MCF 10A (cell line): ENCODE results near the gene CD37. TPM values are rescaled to one million over a fixed set of nuclear protein-coding genes. Genes with fewer than 3 reads are reported as not detected.
"Not testable (repeated sequence)": the region's sequence is repeated elsewhere in the genome, so short reads cannot be mapped to it uniquely, and the experiment has no call there.

Experiments used
- BruUV-seq: library from RNA; stranded (reverse); fragments of 400-500 nt; replicated peaks from 2 replicates; lab custom pipeline; 2021; lab: Mats Ljungman, UMichigan
- CTCF ChIA-PET: fragments of 300-600 bp; sonication (Branson Sonifier 250); formaldehyde crosslinking; extraction: SDS; loops from one replicate; lab custom pipeline; 2021; ENCODE audit warnings: antibody characterized with exemption, inconsistent platforms; lab: Yijun Ruan, JAX
- POLR2A ChIA-PET: fragments of 300-600, 350-650 bp; sonication (Branson Sonifier 250); formaldehyde crosslinking; extraction: SDS; loops from one replicate; lab custom pipeline; 2020; ENCODE audit warnings: antibody characterized with exemption, inconsistent platforms; lab: Yijun Ruan, JAX
- DNase-seq: peaks from one replicate; pipeline ENCODE4 v3.0.0-alpha.2; 2018; ENCODE audit not compliant: unreplicated experiment
- H3K27ac Mint-ChIP-seq: one replicate; pipeline ENCODE4 v1.8.0; 2022; ENCODE audit warnings: mild to moderate bottlenecking, low read depth, mixed read lengths; ENCODE audit not compliant: unreplicated experiment
- H3K27me3 Mint-ChIP-seq: one replicate; pipeline ENCODE4 v1.8.0; 2022; ENCODE audit warnings: mixed read lengths; ENCODE audit not compliant: insufficient read depth, unreplicated experiment
- H3K36me3 Mint-ChIP-seq: one replicate; pipeline ENCODE4 v1.8.0; 2022; ENCODE audit warnings: mild to moderate bottlenecking, moderate library complexity, mixed read lengths; ENCODE audit not compliant: insufficient read depth, unreplicated experiment
- H3K4me1 Mint-ChIP-seq: one replicate; pipeline ENCODE4 v1.8.0; 2022; ENCODE audit warnings: mixed read lengths; ENCODE audit not compliant: insufficient read depth, unreplicated experiment
- H3K4me3 Mint-ChIP-seq: one replicate; pipeline ENCODE4 v1.8.0; 2022; ENCODE audit warnings: mild to moderate bottlenecking, moderate library complexity, mixed read lengths; ENCODE audit not compliant: unreplicated experiment
- H3K9me3 Mint-ChIP-seq: one replicate; pipeline ENCODE4 v1.8.0; 2022; ENCODE audit warnings: mixed read lengths; ENCODE audit not compliant: unreplicated experiment
- CTCF ChIP-seq: fragments of 200-600 bp; IDR thresholded peaks from one replicate; pipeline ENCODE4 v1.8.0; 2022; ENCODE audit warnings: antibody characterized with exemption, mild to moderate bottlenecking; ENCODE audit not compliant: unreplicated experiment
- intact Hi-C: fragments of 100-400 bp; cut with micrococcal nuclease; formaldehyde crosslinking; loops from 2 replicates; pipeline ENCODE4 v1.14.1; 2022
- total RNA-seq: library from RNA; stranded (reverse); gene quantifications from 2 replicates; pipeline ENCODE4 v1.2.3, GENCODE V29; 2022

The CD37 gene
- total RNA-seq, 1 experiment from 2014 or later, result not detected

- POLR2A ChIA-PET, result interaction anchor here (0.6 kb wide), 1 partner anchor 43 kb away, joined by 3 read pairs; no protein-coding TSS in a partner anchor
- H3K36me3 Mint-ChIP-seq, result no peaks in the 10 kb centered on the region
- DNase-seq, result no peak
- no peak overlapping the region for H3K4me3 Mint-ChIP-seq
- H3K27me3 Mint-ChIP-seq, result no peaks in the 10 kb centered on the region
- H3K4me1 Mint-ChIP-seq, result no peaks in the 10 kb centered on the region
- intact Hi-C loops, result no loop called here
- peaks cover 4% of the 10 kb centered on the region for H3K9me3 Mint-ChIP-seq
- no peak overlapping the region for H3K27ac Mint-ChIP-seq
- no TSS peak for BruUV-seq
- CTCF ChIA-PET, result no interaction called here
- no peak for TF ChIP-seq CTCF
Measured at GRCh38 chr19:49315111-49315510, 20.1 kb upstream of the CD37 start.

- Mint-ChIP-seq H3K4me1 (no peaks in the 10 kb centered on the region), H3K4me3 (no peak overlapping the region), H3K27me3 (no peaks in the 10 kb centered on the region), H3K9me3 (peaks cover 6% of the 10 kb centered on the region), H3K27ac (no peak overlapping the region), H3K36me3 (no peaks in the 10 kb centered on the region)
- CTCF ChIA-PET, result interaction anchor here (0.6 to 0.7 kb wide), 2 partner anchors 9 to 127 kb away, joined by 3 read pairs; no protein-coding TSS in a partner anchor
- TF ChIP-seq CTCF, result no peak
- POLR2A ChIA-PET, result no interaction called here
- no TSS peak for BruUV-seq
- intact Hi-C loops, result no loop called here
- DNase-seq, result no peak
Measured at GRCh38 chr19:49316284-49316683, 18.9 kb upstream of the CD37 start.

- Mint-ChIP-seq H3K27ac (no peak overlapping the region), H3K27me3 (no peaks in the 10 kb centered on the region), H3K4me3 (no peak overlapping the region), H3K4me1 (no peaks in the 10 kb centered on the region), H3K36me3 (no peaks in the 10 kb centered on the region), H3K9me3 (peaks cover 6% of the 10 kb centered on the region)
- TF ChIP-seq CTCF, result no peak
- CTCF ChIA-PET, result interaction anchor here (0.7 to 2.3 kb wide), 4 partner anchors 9 to 17 kb away, joined by 3 to 10 read pairs (median 6); no protein-coding TSS in a partner anchor
- no peak for DNase-seq
- no TSS peak for BruUV-seq
- POLR2A ChIA-PET, result interaction anchor here (0.7 kb wide), 1 partner anchor 35 kb away, joined by 3 read pairs; no protein-coding TSS in a partner anchor
- intact Hi-C loops, result no loop called here
Measured at GRCh38 chr19:49318296-49318695, 16.9 kb upstream of the CD37 start.

- Mint-ChIP-seq H3K27me3 (no peaks in the 10 kb centered on the region), H3K9me3 (peaks cover 3% of the 10 kb centered on the region), H3K4me1 (peaks cover 6% of the 10 kb centered on the region), H3K36me3 (no peaks in the 10 kb centered on the region), H3K4me3 (no peak within 1 kb of the TSS), H3K27ac (no peak within 1 kb of the TSS)
- BruUV-seq, result no TSS peak
- CTCF ChIA-PET, result interaction anchor here (0.9 to 2.2 kb wide), 4 partner anchors 20 to 99 kb away, joined by 3 to 5 read pairs (median 4); no protein-coding TSS in a partner anchor
- DNase-seq, result no peak
- TF ChIP-seq CTCF, result no peak
- intact Hi-C loops, result no loop called here
- POLR2A ChIA-PET, result interaction anchor here (0.8 to 1.1 kb wide), 2 partner anchors 22 to 306 kb away, joined by 3 read pairs; no protein-coding TSS in a partner anchor
Measured at GRCh38 chr19:49324801-49325576, 10.2 kb upstream of the CD37 start, which contains the start of gene SLC6A16. SLC6A16 (minus strand) TSS chr19:49325191; CDS start chr19:49311347, 13,844 bp downstream.

- H3K27me3 Mint-ChIP-seq, H3K9me3 Mint-ChIP-seq, H3K27ac Mint-ChIP-seq, DNase-seq, H3K4me1 Mint-ChIP-seq, H3K36me3 Mint-ChIP-seq, BruUV-seq, intact Hi-C loops, H3K4me3 Mint-ChIP-seq: not testable (repeated sequence)
- CTCF ChIA-PET, result interaction anchor here (0.9 to 2.2 kb wide), 2 partner anchors 19 to 24 kb away, joined by 3 to 5 read pairs; no protein-coding TSS in a partner anchor
- POLR2A ChIA-PET, result interaction anchor here (0.8 kb wide), 1 partner anchor 307 kb away, joined by 3 read pairs; no protein-coding TSS in a partner anchor
Measured at GRCh38 chr19:49325756-49326155, 9.4 kb upstream of the CD37 start.
